HG03045 (cell line): ENCODE results near the gene SH3GL3.

ENCODE experiments used
- ATAC-seq: cut with Tn5 transposase; IDR thresholded peaks from one replicate; pipeline ENCODE4 v1.9.1; 2021; ENCODE audit warnings: mild to moderate bottlenecking, moderate library complexity; ENCODE audit not compliant: unreplicated experiment

SH3GL3 gene

GRCh38 chr15:83462026-83462425, 14.9 kb downstream of the SH3GL3 start:
- no peak for ATAC-seq

GRCh38 chr15:83462953-83463433, 15.9 kb downstream of the SH3GL3 start:
- ATAC-seq = no peak

GRCh38 chr15:83470887-83471286, 23.7 kb downstream of the SH3GL3 start:
- no peak for ATAC-seq

DNA sequence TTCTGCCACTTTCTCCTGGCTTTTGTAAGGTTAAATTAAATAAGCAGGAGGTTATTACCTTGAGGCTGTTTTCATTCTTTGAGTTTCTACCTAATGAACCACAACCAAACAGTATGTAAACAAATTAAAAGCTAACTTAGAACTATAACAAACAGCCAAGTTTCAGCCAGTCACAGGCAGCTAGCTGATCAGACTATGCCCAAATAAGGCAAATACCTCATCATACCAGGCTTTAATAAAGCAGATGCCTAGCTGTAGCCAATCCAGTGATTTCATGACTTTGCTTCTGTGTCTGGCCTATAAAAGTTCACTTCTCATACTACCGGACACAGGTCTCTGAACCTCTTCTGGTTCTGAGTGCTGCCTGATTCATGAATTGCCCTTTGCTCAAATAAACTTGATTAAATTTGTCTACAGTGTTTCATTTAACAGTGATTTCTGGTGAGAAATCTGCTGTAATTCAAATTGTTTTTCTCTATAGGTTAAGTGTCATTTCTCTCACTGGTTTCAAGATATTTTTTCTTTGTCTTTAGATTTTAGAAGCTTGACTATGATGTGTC, 24.2 kb downstream of the SH3GL3 start:
- ATAC-seq = no peak

- ATAC-seq = no peak
Observed at GRCh38 chr15:83472151-83472550, 25.0 kb downstream of the SH3GL3 start.

DNA sequence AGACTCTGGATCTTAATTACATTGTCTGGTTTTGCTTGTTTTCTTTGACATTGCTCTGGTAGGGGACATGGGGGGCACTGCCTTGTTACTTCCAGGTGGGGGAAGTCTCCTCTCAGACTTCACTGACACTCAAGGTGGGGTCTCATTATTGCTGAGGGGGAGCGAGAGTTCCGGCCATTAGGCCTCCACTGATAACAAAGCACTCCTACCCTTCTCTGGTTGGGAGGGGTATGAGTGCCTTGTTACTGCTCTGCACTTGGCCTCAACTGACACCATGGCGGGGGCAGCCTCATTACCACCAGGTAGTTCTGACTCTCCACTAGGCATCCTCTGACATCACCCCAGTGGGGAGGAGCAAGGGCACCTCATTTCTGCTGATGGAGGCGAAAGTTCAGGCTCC, 25.7 kb downstream of the SH3GL3 start:
- ATAC-seq = no peak

DNA sequence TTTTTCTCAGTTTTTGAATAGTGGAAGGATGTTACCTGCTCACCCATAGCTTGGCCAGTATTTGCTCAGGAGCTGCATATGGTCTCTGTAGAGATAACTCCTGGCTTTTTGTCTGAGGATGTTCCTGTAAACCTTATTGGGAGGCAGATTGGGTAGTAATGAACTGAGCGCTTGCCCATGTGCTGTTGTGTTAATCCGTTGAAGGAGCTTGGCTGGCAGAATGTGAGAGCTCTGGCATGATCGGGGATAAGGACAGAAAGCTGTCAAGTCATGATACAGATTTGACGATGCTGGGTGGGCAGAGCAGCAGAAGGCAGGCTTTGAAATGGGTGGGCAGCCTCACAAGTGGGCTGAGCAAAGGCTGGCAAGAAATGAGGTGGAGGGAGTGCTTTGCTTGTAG, 27.4 kb downstream of the SH3GL3 start:
- no peak for ATAC-seq

DNA sequence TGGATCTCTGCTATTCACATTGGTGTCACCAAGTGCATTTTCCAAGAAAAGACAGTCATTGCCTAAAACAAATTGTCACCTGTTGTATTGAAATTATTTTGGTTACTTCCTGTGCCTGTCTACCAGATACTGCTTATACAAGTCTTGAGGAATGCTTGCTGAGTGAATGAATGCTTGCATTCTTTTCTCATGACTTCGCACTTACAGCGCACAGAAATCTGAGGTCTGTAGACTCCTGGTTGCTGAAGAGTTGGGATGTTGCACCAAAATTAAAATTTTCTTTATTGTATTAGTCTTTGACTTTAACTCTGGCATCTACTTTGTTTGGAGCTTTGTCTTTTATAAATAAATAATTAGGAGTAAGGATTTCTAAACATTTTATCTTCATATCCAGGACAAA, 28.4 kb downstream of the SH3GL3 start:
- no peak for ATAC-seq

- ATAC-seq = no peak
Observed at GRCh38 chr15:83476066-83476465, 28.9 kb downstream of the SH3GL3 start.

DNA sequence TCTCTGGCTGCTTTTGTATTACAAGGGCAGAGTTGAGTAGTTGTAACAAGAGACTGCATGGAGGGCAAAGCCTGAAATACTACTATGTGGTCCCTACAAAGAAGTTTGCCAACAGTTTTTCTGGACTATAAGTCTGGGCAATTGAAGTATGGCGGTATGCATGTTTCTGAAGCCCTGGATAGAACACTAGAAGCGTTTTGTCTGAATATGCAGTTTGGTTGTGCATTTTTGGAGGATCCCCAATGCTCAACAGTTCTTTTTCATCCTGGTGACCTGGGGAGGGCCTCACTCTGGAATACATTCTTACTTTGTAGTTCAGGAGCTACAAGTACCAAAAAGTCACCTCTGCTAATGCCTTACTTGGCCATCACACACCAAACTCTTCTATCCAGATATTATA, 29.6 kb downstream of the SH3GL3 start:
- no peak for ATAC-seq

GRCh38 chr15:83477172-83477807, 30.1 kb downstream of the SH3GL3 start:
- ATAC-seq = no peak

GRCh38 chr15:83477808-83478537, 30.8 kb downstream of the SH3GL3 start:
- no peak for ATAC-seq

GRCh38 chr15:83483612-83484011, 36.5 kb downstream of the SH3GL3 start:
- ATAC-seq = no peak

GRCh38 chr15:83484636-83485035, 37.5 kb downstream of the SH3GL3 start:
- ATAC-seq = no peak

- ATAC-seq = no peak
Observed at GRCh38 chr15:83486363-83486762, 39.2 kb downstream of the SH3GL3 start.

DNA sequence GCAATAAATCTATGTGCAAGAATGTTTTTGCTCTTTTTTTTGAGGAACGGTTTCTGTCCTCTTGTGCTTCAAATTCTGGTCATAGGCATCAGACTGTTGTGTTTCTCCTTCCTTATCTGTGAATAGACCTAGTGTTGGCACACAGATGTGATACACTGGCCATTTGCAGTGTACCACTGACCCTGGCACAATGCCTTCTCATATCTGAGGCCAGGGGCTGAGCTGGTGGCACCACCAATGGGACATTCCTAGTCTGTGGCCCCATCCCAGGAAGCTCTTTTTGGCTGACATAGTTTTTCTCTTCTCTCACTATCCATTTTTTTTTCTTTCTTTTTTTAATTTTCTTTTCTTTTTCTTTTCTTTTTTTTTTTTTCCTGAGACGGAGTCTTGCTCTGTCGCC, 40.4 kb downstream of the SH3GL3 start:
- no peak for ATAC-seq

DNA sequence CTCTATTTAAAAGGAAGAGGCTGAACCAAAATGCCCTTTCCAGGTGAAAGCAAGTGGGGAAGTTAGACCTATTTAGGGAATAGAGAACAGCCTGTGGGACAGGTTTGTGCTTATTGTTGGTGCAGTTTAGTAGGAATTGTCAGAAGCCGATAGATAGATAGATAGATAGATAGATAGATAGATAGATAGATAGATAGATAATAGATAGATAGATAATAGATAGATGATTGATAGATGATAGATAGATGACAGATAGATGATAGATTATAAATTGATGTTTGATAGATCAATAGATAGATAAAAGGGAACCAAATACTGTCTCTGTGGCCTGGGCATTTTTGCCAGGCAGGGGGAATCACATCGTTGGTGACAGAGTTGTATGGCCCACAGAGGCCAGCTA, 42.5 kb downstream of the SH3GL3 start:
- no peak for ATAC-seq

DNA sequence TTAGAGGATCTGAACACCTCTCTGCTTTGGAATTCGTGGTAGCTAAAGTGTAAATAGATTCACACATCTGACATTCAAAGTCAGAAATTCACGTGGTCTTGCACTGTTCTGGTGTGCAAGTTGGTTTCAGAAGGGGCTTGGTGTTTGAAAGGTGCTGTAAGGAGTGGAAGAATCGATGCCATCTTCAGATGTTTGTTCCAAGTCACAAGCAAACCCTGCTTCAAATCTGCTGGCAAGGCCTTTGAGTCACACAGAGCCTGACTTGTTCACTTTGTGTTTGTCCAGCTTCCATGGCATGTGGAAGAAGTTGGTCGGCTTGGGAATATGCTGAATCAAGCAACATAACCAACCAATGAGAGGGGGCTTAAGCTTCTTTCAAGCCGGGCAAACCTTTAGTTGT, 44.3 kb downstream of the SH3GL3 start:
- no peak for ATAC-seq

GRCh38 chr15:83496766-83497165, 49.6 kb downstream of the SH3GL3 start:
- ATAC-seq = no peak

DNA sequence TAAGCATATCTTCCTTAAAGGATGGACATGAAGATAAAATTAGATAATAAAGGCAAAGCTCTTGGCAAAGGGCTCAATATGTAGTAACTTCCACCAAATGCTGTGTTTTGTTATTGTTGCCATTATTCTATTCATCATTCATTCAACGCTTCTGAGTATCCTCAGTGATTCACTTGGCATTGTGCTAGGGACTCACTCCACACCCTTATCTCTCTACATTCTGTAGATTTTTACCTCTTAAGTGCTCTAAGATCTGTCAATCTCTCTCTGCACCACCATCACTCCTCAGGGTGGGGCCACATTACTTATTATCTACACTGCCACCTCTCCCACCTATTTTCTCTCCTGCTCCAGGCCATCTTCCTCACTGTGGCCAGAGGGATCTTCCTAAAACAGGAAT, 51.2 kb downstream of the SH3GL3 start:
- ATAC-seq = no peak

DNA sequence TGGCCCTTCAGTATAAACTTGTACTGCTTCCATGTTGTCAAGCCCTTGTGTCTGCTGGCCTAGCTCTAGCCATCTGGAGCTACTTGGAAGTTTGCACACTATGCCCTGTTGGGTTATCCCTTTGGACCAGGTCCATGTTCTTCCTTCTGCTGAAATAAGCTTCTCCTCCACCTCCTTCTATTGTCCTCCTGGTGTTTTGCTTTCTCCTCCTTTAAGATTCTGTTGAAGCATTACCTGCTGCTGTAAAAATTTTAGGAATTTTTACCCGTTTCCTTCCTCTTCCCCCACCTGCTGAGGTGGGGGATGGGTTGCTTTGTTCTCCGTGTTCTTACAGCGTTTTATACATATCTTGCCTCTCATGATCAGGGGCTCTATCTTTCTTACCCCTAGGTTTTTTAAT, 51.7 kb downstream of the SH3GL3 start:
- ATAC-seq = no peak

GRCh38 chr15:83499476-83499875, 52.3 kb downstream of the SH3GL3 start:
- ATAC-seq = no peak
